Measurements from ENCODE around the gene FRMD4A.

- TF ChIP-seq POLR2A (IDR thresholded peaks at IDR 0.05): no peak
- no peak for TF ChIP-seq CTCF (IDR thresholded peaks at IDR 0.05)
These were observed 391.8 kb downstream of the FRMD4A start for GRCh38 chr10:13938950-13939349.
